ENCODE measurements around the gene GNB1.

Gene GNB1

GRCh38 chr1:1763657-1764621 lies 126.9 kb downstream of the GNB1 start:
- peak; percentile 72 for ATAC-seq (ENCODE audit: low read depth)
- Histone ChIP-seq H3K36me3 (ENCODE audit: low read depth) (peaks cover 71% of the 10 kb centered on the region), H3K4me1 (ENCODE audit: insufficient read depth, poor library complexity, severe bottlenecking) (peaks cover 2% of the 10 kb centered on the region), H3K9me3 (ENCODE audit: severe bottlenecking) (no peaks in the 10 kb centered on the region), H3K4me3 (ENCODE audit: severe bottlenecking) (no peak overlapping the region), H3K27ac (ENCODE audit: poor library complexity, severe bottlenecking) (no peak overlapping the region), H3K27me3 (ENCODE audit: insufficient read depth, poor library complexity, severe bottlenecking) (no peaks in the 10 kb centered on the region)
- DNase-seq (ENCODE audit: low spot score) = peak; percentile 75
- no peak for TF ChIP-seq CTCF (IDR thresholded peaks at IDR 0.05; ENCODE audit: poor library complexity, severe bottlenecking)

- no peak for DNase-seq (ENCODE audit: low spot score)
- Histone ChIP-seq H3K36me3 (ENCODE audit: low read depth) (peaks cover 73% of the 10 kb centered on the region), H3K27ac (ENCODE audit: poor library complexity, severe bottlenecking) (no peak overlapping the region), H3K4me3 (ENCODE audit: severe bottlenecking) (no peak overlapping the region), H3K9me3 (ENCODE audit: severe bottlenecking) (no peaks in the 10 kb centered on the region), H3K27me3 (ENCODE audit: insufficient read depth, poor library complexity, severe bottlenecking) (no peaks in the 10 kb centered on the region), H3K4me1 (ENCODE audit: insufficient read depth, poor library complexity, severe bottlenecking) (peaks cover 10% of the 10 kb centered on the region)
- no peak for TF ChIP-seq CTCF (IDR thresholded peaks at IDR 0.05; ENCODE audit: poor library complexity, severe bottlenecking)
- no peak for ATAC-seq (ENCODE audit: low read depth)
Observed at GRCh38 chr1:1761504-1762376, 129.1 kb downstream of the GNB1 start.

- peaks cover 10% of the 10 kb centered on the region for H3K4me1 ChIP-seq (ENCODE audit: insufficient read depth, poor library complexity, severe bottlenecking)
- H3K27me3 ChIP-seq (ENCODE audit: insufficient read depth, poor library complexity, severe bottlenecking) = no peaks in the 10 kb centered on the region
- no peak overlapping the region for H3K27ac ChIP-seq (ENCODE audit: poor library complexity, severe bottlenecking)
- no peak overlapping the region for H3K4me3 ChIP-seq (ENCODE audit: severe bottlenecking)
- DNase-seq (ENCODE audit: low spot score) (no peak), ATAC-seq (ENCODE audit: low read depth) (no peak)
- no peak for TF ChIP-seq CTCF (IDR thresholded peaks at IDR 0.05; ENCODE audit: poor library complexity, severe bottlenecking)
- no peaks in the 10 kb centered on the region for H3K9me3 ChIP-seq (ENCODE audit: severe bottlenecking)
- H3K36me3 ChIP-seq (ENCODE audit: low read depth) = peaks cover 79% of the 10 kb centered on the region
Observed at GRCh38 chr1:1760715-1761114, 130.2 kb downstream of the GNB1 start.

- peaks cover 77% of the 10 kb centered on the region for H3K36me3 ChIP-seq (ENCODE audit: low read depth)
- H3K27me3 ChIP-seq (ENCODE audit: insufficient read depth, poor library complexity, severe bottlenecking) = no peaks in the 10 kb centered on the region
- H3K9me3 ChIP-seq (ENCODE audit: severe bottlenecking) = no peaks in the 10 kb centered on the region
- no peak overlapping the region for H3K27ac ChIP-seq (ENCODE audit: poor library complexity, severe bottlenecking)
- no peak for TF ChIP-seq CTCF (IDR thresholded peaks at IDR 0.05; ENCODE audit: poor library complexity, severe bottlenecking)
- DNase-seq (ENCODE audit: low spot score) (no peak), ATAC-seq (ENCODE audit: low read depth) (no peak)
- H3K4me1 ChIP-seq (ENCODE audit: insufficient read depth, poor library complexity, severe bottlenecking) = peaks cover 10% of the 10 kb centered on the region
- no peak overlapping the region for H3K4me3 ChIP-seq (ENCODE audit: severe bottlenecking)
Observed at GRCh38 chr1:1760345-1760650, 130.6 kb downstream of the GNB1 start.

Measured in RWPE2 (cell line).